GM18858 (cell line): ENCODE measurements around the gene SPPL2A.
A peak's percentile ranks its signal among the peaks of the same experiment; 100 is the strongest.
"Not testable (repeated sequence)": the region's sequence is repeated elsewhere in the genome, so short reads cannot be mapped to it uniquely, and the experiment has no call there.

Experiments
- ATAC-seq: cut with Tn5 transposase; IDR thresholded peaks from one replicate; pipeline ENCODE4 v1.9.1; 2021; ENCODE audit not compliant: unreplicated experiment

The SPPL2A gene

GRCh38 chr15:50773389-50773788 lies 7.9 kb upstream of the SPPL2A start:
- no peak for ATAC-seq

- ATAC-seq, result no peak
These were observed 1.9 kb upstream of the SPPL2A start for GRCh38 chr15:50767332-50767861.

- peak; percentile 32 for ATAC-seq
These were observed 878 bp downstream of the SPPL2A start for GRCh38 chr15:50764461-50765194.

GRCh38 chr15:50758712-50759205 lies 6.7 kb downstream of the SPPL2A start:
- ATAC-seq, result no peak

GRCh38 chr15:50753463-50753862 lies 12.0 kb downstream of the SPPL2A start:
- ATAC-seq, result no peak

GRCh38 chr15:50751394-50751793 lies 14.1 kb downstream of the SPPL2A start:
- ATAC-seq, result no peak

GRCh38 chr15:50750227-50750705 lies 15.2 kb downstream of the SPPL2A start:
- no peak for ATAC-seq

- ATAC-seq, result no peak
These were observed 18.0 kb downstream of the SPPL2A start for GRCh38 chr15:50747523-50747922.

GRCh38 chr15:50744601-50745000 lies 20.9 kb downstream of the SPPL2A start:
- no peak for ATAC-seq

- ATAC-seq, result no peak
These were observed 24.6 kb downstream of the SPPL2A start for GRCh38 chr15:50740955-50741354.

GRCh38 chr15:50736823-50737222 lies 28.7 kb downstream of the SPPL2A start:
- ATAC-seq, result no peak

GRCh38 chr15:50735156-50735555 lies 30.4 kb downstream of the SPPL2A start:
- no peak for ATAC-seq

- no peak for ATAC-seq
These were observed 39.2 kb downstream of the SPPL2A start for GRCh38 chr15:50726315-50726714.

GRCh38 chr15:50718700-50719125 lies 46.8 kb downstream of the SPPL2A start:
- no peak for ATAC-seq

GRCh38 chr15:50712018-50712417 lies 53.5 kb downstream of the SPPL2A start:
- ATAC-seq, result no peak

- no peak for ATAC-seq
These were observed 54.9 kb downstream of the SPPL2A start for GRCh38 chr15:50710585-50710984.

- no peak for ATAC-seq
These were observed 57.6 kb downstream of the SPPL2A start for GRCh38 chr15:50707878-50708427.

- no peak for ATAC-seq
These were observed 62.7 kb downstream of the SPPL2A start for GRCh38 chr15:50702762-50703334.

GRCh38 chr15:50698101-50698500 lies 67.4 kb downstream of the SPPL2A start:
- ATAC-seq, result no peak

GRCh38 chr15:50697109-50697797 lies 68.3 kb downstream of the SPPL2A start:
- ATAC-seq, result no peak

GRCh38 chr15:50694634-50695165 lies 70.8 kb downstream of the SPPL2A start:
- ATAC-seq, result not testable (repeated sequence)
